NCI-H446 treated with DMSO at 0.1 percent for 48 hours (cell line): ENCODE results near the gene LPP.

ENCODE experiments used
- DNase-seq: peaks from one replicate; lab custom pipeline; 2025; lab: John Stamatoyannopoulos, UW

LPP gene

GRCh38 chr3:188711881-188712247, 557.9 kb downstream of the LPP start:
- DNase-seq: no peak

GRCh38 chr3:188712248-188712924, 558.4 kb downstream of the LPP start:
- no peak for DNase-seq

GRCh38 chr3:188712991-188713390, 559.0 kb downstream of the LPP start:
- no peak for DNase-seq

- no peak for DNase-seq
Measured at GRCh38 chr3:188719545-188719944, 565.6 kb downstream of the LPP start.

- no peak for DNase-seq
Measured at GRCh38 chr3:188720215-188720614, 566.3 kb downstream of the LPP start.

- no peak for DNase-seq
Measured at GRCh38 chr3:188720636-188721035, 566.7 kb downstream of the LPP start.

- no peak for DNase-seq
Measured at GRCh38 chr3:188721312-188721711, 567.4 kb downstream of the LPP start.

GRCh38 chr3:188721990-188722389, 568.0 kb downstream of the LPP start:
- no peak for DNase-seq

GRCh38 chr3:188722963-188723362, 569.0 kb downstream of the LPP start:
- no peak for DNase-seq

GRCh38 chr3:188727052-188727451, 573.1 kb downstream of the LPP start:
- DNase-seq: no peak

GRCh38 chr3:188728371-188728896, 574.5 kb downstream of the LPP start:
- no peak for DNase-seq

GRCh38 chr3:188729422-188729821, 575.5 kb downstream of the LPP start:
- DNase-seq: no peak

GRCh38 chr3:188734395-188734794, 580.4 kb downstream of the LPP start:
- DNase-seq: peak; percentile 40

- no peak for DNase-seq
Measured at GRCh38 chr3:188739511-188739910, 585.6 kb downstream of the LPP start.

GRCh38 chr3:188740010-188740409, 586.1 kb downstream of the LPP start:
- no peak for DNase-seq

- no peak for DNase-seq
Measured at GRCh38 chr3:188742755-188743550, 589.0 kb downstream of the LPP start.

GRCh38 chr3:188744166-188744565, 590.2 kb downstream of the LPP start:
- no peak for DNase-seq

GRCh38 chr3:188745031-188745430, 591.1 kb downstream of the LPP start:
- no peak for DNase-seq

GRCh38 chr3:188746291-188746783, 592.4 kb downstream of the LPP start:
- DNase-seq: no peak

- no peak for DNase-seq
Measured at GRCh38 chr3:188747489-188747888, 593.5 kb downstream of the LPP start.

- no peak for DNase-seq
Measured at GRCh38 chr3:188749010-188749617, 595.2 kb downstream of the LPP start.

GRCh38 chr3:188749830-188750229, 595.9 kb downstream of the LPP start:
- no peak for DNase-seq

GRCh38 chr3:188750617-188751016, 596.7 kb downstream of the LPP start:
- no peak for DNase-seq
